HFFc6 (cell line): ENCODE data around the gene IDH3B. TPM values are rescaled to one million over a fixed set of nuclear protein-coding genes. Genes with fewer than 3 reads are reported as not detected.

Experiments used
- DNase-seq: peaks from one replicate; pipeline ENCODE4 v3.0.0-alpha.2; 2018
- H3K27ac Mint-ChIP-seq: 2 replicates; pipeline ENCODE4 v1.8.0; 2020; ENCODE audit warnings: mild to moderate bottlenecking, mixed read lengths
- H3K27me3 Mint-ChIP-seq: 2 replicates; pipeline ENCODE4 v1.8.0; 2021; ENCODE audit warnings: mild to moderate bottlenecking, moderate library complexity, mixed read lengths; ENCODE audit not compliant: insufficient read depth
- H3K36me3 Mint-ChIP-seq: 2 replicates; pipeline ENCODE4 v1.8.0; 2021; ENCODE audit warnings: low read depth, mixed read lengths
- H3K4me1 Mint-ChIP-seq: 2 replicates; pipeline ENCODE4 v1.8.0; 2020; ENCODE audit warnings: low read depth, mixed read lengths
- H3K4me3 Mint-ChIP-seq: 2 replicates; pipeline ENCODE4 v1.8.0; 2020; ENCODE audit warnings: mild to moderate bottlenecking, moderate library complexity, mixed read lengths
- H3K9me3 Mint-ChIP-seq: 2 replicates; pipeline ENCODE4 v1.8.0; 2020; ENCODE audit warnings: mild to moderate bottlenecking, mixed read lengths
- CTCF ChIP-seq: fragments of 200-600 bp; sonication (generic); IDR thresholded peaks from 2 replicates; pipeline ENCODE4 v1.5.0; 2021; ENCODE audit warnings: antibody characterized with exemption, mild to moderate bottlenecking
- total RNA-seq, 6 experiments: library from RNA; stranded (reverse); fragmentation: NEBNext Ultra II Directional; extraction: Animal tissue kit (Norgen Biotek cat#: 25700); gene quantifications; 2 replicates in 1 of 6; 3 replicates in 5 of 6; pipeline ENCODE4 v1.2.3, GENCODE V29; 2021

The IDH3B gene
- total RNA-seq, 6 experiments from 2014 or later = 63.1 to 87.8 (median 79.8) TPM

GRCh38 chr20:2672446-2672845, 8.4 kb upstream of the IDH3B start:
- TF ChIP-seq CTCF = no peak
- no peaks in the 10 kb centered on the region for H3K9me3 Mint-ChIP-seq
- no peaks in the 10 kb centered on the region for H3K4me1 Mint-ChIP-seq
- no peak for DNase-seq
- no peak overlapping the region for H3K27ac Mint-ChIP-seq
- no peak overlapping the region for H3K4me3 Mint-ChIP-seq
- peaks cover 21% of the 10 kb centered on the region for H3K27me3 Mint-ChIP-seq
- no peaks in the 10 kb centered on the region for H3K36me3 Mint-ChIP-seq

GRCh38 chr20:2671977-2672376, 8.0 kb upstream of the IDH3B start:
- Mint-ChIP-seq H3K36me3 (no peaks in the 10 kb centered on the region), H3K9me3 (no peaks in the 10 kb centered on the region), H3K27ac (no peak overlapping the region), H3K4me3 (no peak overlapping the region), H3K27me3 (peaks cover 22% of the 10 kb centered on the region), H3K4me1 (no peaks in the 10 kb centered on the region)
- no peak for DNase-seq
- TF ChIP-seq CTCF = peak; percentile 52; the same call in 1 of the 2 replicates

GRCh38 chr20:2663364-2663886, 591 bp downstream of the IDH3B start:
- Mint-ChIP-seq H3K27ac (peak overlapping the region; percentile 95), H3K4me3 (peak overlapping the region; percentile 91), H3K9me3 (no peaks in the 10 kb centered on the region), H3K27me3 (peaks cover 10% of the 10 kb centered on the region), H3K36me3 (peaks cover 22% of the 10 kb centered on the region), H3K4me1 (peaks cover 27% of the 10 kb centered on the region)
- no peak for DNase-seq
- TF ChIP-seq CTCF = no peak

- Mint-ChIP-seq H3K9me3 (no peaks in the 10 kb centered on the region), H3K4me3 (no peak overlapping the region), H3K4me1 (peaks cover 42% of the 10 kb centered on the region), H3K27me3 (peaks cover 4% of the 10 kb centered on the region; the same call in 1 of the 2 replicates), H3K27ac (no peak overlapping the region), H3K36me3 (peaks cover 47% of the 10 kb centered on the region)
- DNase-seq = no peak
- no peak for TF ChIP-seq CTCF
These were observed 4.5 kb downstream of the IDH3B start for GRCh38 chr20:2659547-2659946.

GRCh38 chr20:2658414-2659354, 5.3 kb downstream of the IDH3B start:
- no peak for DNase-seq
- Mint-ChIP-seq H3K27me3 (peaks cover 4% of the 10 kb centered on the region; the same call in 1 of the 2 replicates), H3K36me3 (peaks cover 51% of the 10 kb centered on the region), H3K4me1 (peaks cover 44% of the 10 kb centered on the region), H3K27ac (peak overlapping the region; percentile 32), H3K9me3 (no peaks in the 10 kb centered on the region), H3K4me3 (no peak overlapping the region)
- TF ChIP-seq CTCF = no peak
